ENCODE measurements around the gene RFC2. TPM values are rescaled to one million over a fixed set of nuclear protein-coding genes. Genes with fewer than 3 reads are reported as not detected.

RFC2 gene
- total RNA-seq, 6 experiments from 2014 or later: 8.0 to 21.3 (median 12.2) TPM

- WGBS (ENCODE audit: insufficient coverage, low coverage, low lambda C conversion rate, missing lambda C conversion rate): 100% methylated on average over 1 of the region's 18 CpGs
- H3K36me3 ChIP-seq: no peaks in the 10 kb centered on the region
- TF ChIP-seq POLR2A (IDR thresholded peaks at IDR 0.05): no peak
- TF ChIP-seq, protein P1, sequence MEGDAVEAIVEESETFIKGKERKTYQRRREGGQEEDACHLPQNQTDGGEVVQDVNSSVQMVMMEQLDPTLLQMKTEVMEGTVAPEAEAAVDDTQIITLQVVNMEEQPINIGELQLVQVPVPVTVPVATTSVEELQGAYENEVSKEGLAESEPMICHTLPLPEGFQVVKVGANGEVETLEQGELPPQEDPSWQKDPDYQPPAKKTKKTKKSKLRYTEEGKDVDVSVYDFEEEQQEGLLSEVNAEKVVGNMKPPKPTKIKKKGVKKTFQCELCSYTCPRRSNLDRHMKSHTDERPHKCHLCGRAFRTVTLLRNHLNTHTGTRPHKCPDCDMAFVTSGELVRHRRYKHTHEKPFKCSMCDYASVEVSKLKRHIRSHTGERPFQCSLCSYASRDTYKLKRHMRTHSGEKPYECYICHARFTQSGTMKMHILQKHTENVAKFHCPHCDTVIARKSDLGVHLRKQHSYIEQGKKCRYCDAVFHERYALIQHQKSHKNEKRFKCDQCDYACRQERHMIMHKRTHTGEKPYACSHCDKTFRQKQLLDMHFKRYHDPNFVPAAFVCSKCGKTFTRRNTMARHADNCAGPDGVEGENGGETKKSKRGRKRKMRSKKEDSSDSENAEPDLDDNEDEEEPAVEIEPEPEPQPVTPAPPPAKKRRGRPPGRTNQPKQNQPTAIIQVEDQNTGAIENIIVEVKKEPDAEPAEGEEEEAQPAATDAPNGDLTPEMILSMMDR (IDR thresholded peaks at IDR 0.05): no peak
- H3K27ac ChIP-seq: no peak overlapping the region
- peaks cover 0 to 17% (median 3%) of the 10 kb centered on the region in 4 donors for H3K4me1 ChIP-seq
- no peaks in the 10 kb centered on the region for H3K9me3 ChIP-seq
- H3K27me3 ChIP-seq: no peaks in the 10 kb centered on the region
- ATAC-seq: peak; percentile 31 to 52 (median 42)
- DNase-seq: peak; percentile 84 to 90 (median 89)
- no peak overlapping the region for H3K4me3 ChIP-seq
- intact Hi-C loops (cut with DNase I): no loop called here
Observed at GRCh38 chr7:74223711-74224510, 30.3 kb downstream of the RFC2 start.

- Histone ChIP-seq H3K27me3 (no peaks in the 10 kb centered on the region), H3K27ac (no peak overlapping the region), H3K4me3 (no peak overlapping the region), H3K4me1 (peaks cover 0 to 17% (median 3%) of the 10 kb centered on the region in 4 donors), H3K36me3 (no peaks in the 10 kb centered on the region), H3K9me3 (no peaks in the 10 kb centered on the region)
- ATAC-seq (no peak), DNase-seq (no peak)
- intact Hi-C loops (cut with DNase I): no loop called here
- TF ChIP-seq, protein P1 (IDR thresholded peaks at IDR 0.05): no peak
- no peak for TF ChIP-seq POLR2A (IDR thresholded peaks at IDR 0.05)
- WGBS (ENCODE audit: insufficient coverage, low coverage, low lambda C conversion rate, missing lambda C conversion rate): 76% methylated on average over 5 of the region's 17 CpGs
Observed at GRCh38 chr7:74222851-74223710, 31.1 kb downstream of the RFC2 start.

GRCh38 chr7:74221713-74222112 is 32.5 kb downstream of the RFC2 start:
- ATAC-seq: no peak
- WGBS (ENCODE audit: insufficient coverage, low coverage, low lambda C conversion rate, missing lambda C conversion rate): 93% methylated on average over 8 of the region's 11 CpGs
- intact Hi-C loops (cut with DNase I): no loop called here

DNA sequence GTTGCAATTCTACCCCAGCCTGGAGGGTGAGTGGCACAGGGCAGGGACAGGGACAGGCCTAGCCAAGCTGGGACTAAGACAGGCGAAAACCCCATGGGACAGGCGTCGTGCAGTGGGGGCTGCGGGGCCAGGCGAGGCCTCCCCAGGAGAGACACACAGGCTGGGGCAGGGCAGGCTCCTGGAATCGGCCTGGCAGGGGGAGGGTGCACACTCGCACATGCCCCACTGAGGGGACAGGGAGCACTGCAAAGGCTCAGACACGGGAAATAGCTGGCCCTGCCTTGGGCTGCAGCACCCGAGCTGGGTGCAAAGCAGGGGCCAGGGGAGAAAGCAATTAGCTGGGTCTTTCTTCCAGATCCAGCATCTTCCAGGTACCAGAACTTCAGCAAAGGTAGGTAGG is 34.0 kb downstream of the RFC2 start:
- no peaks in the 10 kb centered on the region for H3K27me3 ChIP-seq
- ATAC-seq: peak; percentile 42 to 57 (median 54)
- peak overlapping the region; percentile 12 to 51 (median 43) for H3K4me3 ChIP-seq
- peaks cover 0 to 17% (median 3%) of the 10 kb centered on the region in 4 donors for H3K4me1 ChIP-seq
- no peaks in the 10 kb centered on the region for H3K9me3 ChIP-seq
- intact Hi-C loops (cut with DNase I): no loop called here
- H3K36me3 ChIP-seq: no peaks in the 10 kb centered on the region
- TF ChIP-seq, protein P1 (IDR thresholded peaks at IDR 0.05): no peak
- TF ChIP-seq POLR2A (IDR thresholded peaks at IDR 0.05): no peak
- 21% methylated on average over 2 of the region's 9 CpGs for WGBS (ENCODE audit: insufficient coverage, low coverage, low lambda C conversion rate, missing lambda C conversion rate)
- peak overlapping the region; percentile 33 to 78 (median 76) for H3K27ac ChIP-seq
- DNase-seq: peak in 1 of 3 donors; percentile 70

More at GRCh38 chr7:74221713-74222112, 32.5 kb downstream of the RFC2 start:
- no peak for DNase-seq
- Histone ChIP-seq H3K27me3 (no peaks in the 10 kb centered on the region), H3K27ac (peak overlapping the region in 1 of 3 donors; percentile 49), H3K4me3 (no peak overlapping the region), H3K9me3 (no peaks in the 10 kb centered on the region), H3K4me1 (peaks cover 0 to 17% (median 3%) of the 10 kb centered on the region in 4 donors), H3K36me3 (no peaks in the 10 kb centered on the region)
- TF ChIP-seq POLR2A (IDR thresholded peaks at IDR 0.05): no peak
- TF ChIP-seq, protein P1 (IDR thresholded peaks at IDR 0.05): no peak

Measured in right lobe of liver (tissue), 6 donors.